A673 (cell line): ENCODE results near the gene DOK6.

Experiments
- CTCF ChIP-seq: fragments of 300-800, 200-600 bp; sonication (generic); conservative IDR thresholded peaks from 2 replicates; pipeline ENCODE4 v1.5.1; 2017; ENCODE audit warnings: low read depth, mild to moderate bottlenecking, antibody characterized with exemption, low read length, moderate library complexity, mixed read lengths
- EZH2 ChIP-seq: fragments of 200-600 bp; sonication (generic); IDR thresholded peaks from 2 replicates; pipeline ENCODE4 v1.6.1; 2017; ENCODE audit warnings: borderline replicate concordance, low read depth, mild to moderate bottlenecking, mixed read lengths, antibody characterized with exemption, low read length; ENCODE audit not compliant: poor library complexity, severe bottlenecking

DNA sequence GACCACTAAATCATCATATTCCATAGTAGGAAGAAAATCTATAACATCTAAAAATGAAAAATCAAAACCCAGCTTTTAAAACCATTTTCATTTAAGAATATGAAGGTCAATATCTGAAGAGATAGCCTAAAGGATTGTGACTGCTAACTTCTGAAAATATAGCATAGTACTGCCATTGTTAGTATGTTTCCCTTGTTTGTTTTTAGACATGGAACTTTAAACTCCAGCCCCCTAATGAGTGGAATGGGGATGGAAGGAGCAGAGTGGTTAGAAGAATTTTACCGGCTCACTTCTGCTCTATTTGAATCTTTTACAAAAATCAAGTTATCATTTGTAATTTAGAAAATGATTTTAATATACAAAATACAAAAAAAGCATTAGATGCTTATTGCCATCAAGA lies 378.0 kb downstream of the DOK6 start:
- TF ChIP-seq CTCF (no peak), EZH2 (no peak)
